ENCODE data around the gene KY. TPM values are rescaled to one million over a fixed set of nuclear protein-coding genes. Genes with fewer than 3 reads are reported as not detected.

KY gene
- total RNA-seq, 2 experiments from 2014 or later = not detected

- intact Hi-C loops (cut with micrococcal nuclease; ENCODE audit: unreplicated experiment) = no loop called here
- TF ChIP-seq CTCF (conservative IDR thresholded peaks at IDR 0.05; ENCODE audit: low read length) (no peak), EZH2phosphoT487 (IDR thresholded peaks at IDR 0.05; ENCODE audit: borderline replicate concordance, low read depth, low read length) (no peak)
- no peak overlapping the region for H3K27ac ChIP-seq (ENCODE audit: low read depth, low read length, poor library complexity, severe bottlenecking)
- no peak overlapping the region for H3K4me3 ChIP-seq (ENCODE audit: low read depth, low read length, poor library complexity, severe bottlenecking)
- ChIA-PET CTCF (ENCODE audit: unreplicated experiment) (no interaction called here), POLR2A (no interaction called here)
- BruUV-seq (replicated peaks) = no TSS peak
- no peak overlapping the region for H2AFZ ChIP-seq (ENCODE audit: low read length)
- no peaks in the 10 kb centered on the region for H3K36me3 ChIP-seq (ENCODE audit: insufficient read depth, low read length)
- no peak overlapping the region for H3K4me2 ChIP-seq (ENCODE audit: low read length)
- no peak for DNase-seq (ENCODE audit: low spot score)
- no peaks in the 10 kb centered on the region for H3K4me1 ChIP-seq (ENCODE audit: insufficient read depth, low read length, poor library complexity, severe bottlenecking)
- H3K9me2 ChIP-seq (ENCODE audit: insufficient read depth, low read length) = no peaks in the 10 kb centered on the region
- H3K9me3 ChIP-seq (ENCODE audit: low read length) = no peaks in the 10 kb centered on the region
- H3K79me2 ChIP-seq (ENCODE audit: insufficient read depth, low read depth, low read length) = no peaks in the 10 kb centered on the region
- no peaks in the 10 kb centered on the region for H4K20me1 ChIP-seq (ENCODE audit: insufficient read depth, low read length)
These were observed 7.7 kb upstream of the KY start for GRCh38 chr3:134658555-134658954.

DNA sequence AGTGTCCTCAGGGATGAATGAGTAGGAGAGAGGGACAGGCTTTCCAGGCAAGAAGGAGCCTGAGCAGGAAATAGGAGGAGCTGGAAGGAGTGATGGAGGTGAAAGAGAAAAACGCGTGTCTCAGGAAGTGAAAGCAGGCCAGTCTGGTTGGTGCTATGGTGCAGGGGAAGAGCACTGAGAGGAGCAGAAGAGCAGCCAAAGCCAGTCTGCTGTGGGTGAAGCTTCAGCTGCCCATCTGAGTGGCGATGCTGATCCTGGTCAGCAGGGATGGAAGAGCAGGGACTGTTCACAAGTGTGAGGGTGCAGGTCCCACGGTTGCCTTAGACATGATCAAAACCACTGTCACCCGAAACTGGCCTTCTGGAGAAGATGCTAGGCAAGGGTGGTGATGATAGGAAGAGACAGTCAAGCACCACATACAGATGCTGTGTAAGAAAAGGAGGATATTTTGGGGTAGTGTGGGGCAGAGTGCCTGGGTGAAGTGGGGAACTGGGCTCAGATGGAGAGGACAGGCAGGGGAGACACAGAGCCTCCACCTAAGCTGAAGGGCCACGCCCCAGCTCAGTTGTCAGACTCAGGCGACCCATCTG lies 5.5 kb upstream of the KY start:
- Histone ChIP-seq H3K9me2 (ENCODE audit: insufficient read depth, low read length) (no peaks in the 10 kb centered on the region), H2AFZ (ENCODE audit: low read length) (no peak overlapping the region), H3K79me2 (ENCODE audit: insufficient read depth, low read depth, low read length) (no peaks in the 10 kb centered on the region), H3K27ac (ENCODE audit: low read depth, low read length, poor library complexity, severe bottlenecking) (no peak overlapping the region), H3K4me1 (ENCODE audit: insufficient read depth, low read length, poor library complexity, severe bottlenecking) (no peaks in the 10 kb centered on the region), H3K4me3 (ENCODE audit: low read depth, low read length, poor library complexity, severe bottlenecking) (no peak overlapping the region), H3K36me3 (ENCODE audit: insufficient read depth, low read length) (no peaks in the 10 kb centered on the region), H3K9me3 (ENCODE audit: low read length) (no peaks in the 10 kb centered on the region), H3K4me2 (ENCODE audit: low read length) (no peak overlapping the region), H4K20me1 (ENCODE audit: insufficient read depth, low read length) (no peaks in the 10 kb centered on the region)
- ChIA-PET CTCF (ENCODE audit: unreplicated experiment) (no interaction called here), POLR2A (no interaction called here)
- DNase-seq (ENCODE audit: low spot score) = no peak
- no TSS peak for BruUV-seq (replicated peaks)
- no peak for TF ChIP-seq CTCF (conservative IDR thresholded peaks at IDR 0.05; ENCODE audit: low read length)
- TF ChIP-seq EZH2phosphoT487 (IDR thresholded peaks at IDR 0.05; ENCODE audit: borderline replicate concordance, low read depth, low read length) = no peak
- intact Hi-C loops (cut with micrococcal nuclease; ENCODE audit: unreplicated experiment) = no loop called here

- H3K4me1 ChIP-seq (ENCODE audit: insufficient read depth, low read length, poor library complexity, severe bottlenecking) = no peaks in the 10 kb centered on the region
- H2AFZ ChIP-seq (ENCODE audit: low read length) = no peak overlapping the region
- H3K79me2 ChIP-seq (ENCODE audit: insufficient read depth, low read depth, low read length) = no peaks in the 10 kb centered on the region
- CTCF ChIA-PET (ENCODE audit: unreplicated experiment) = no interaction called here
- no peak overlapping the region for H3K27ac ChIP-seq (ENCODE audit: low read depth, low read length, poor library complexity, severe bottlenecking)
- no peak for DNase-seq (ENCODE audit: low spot score)
- BruUV-seq (replicated peaks) = no TSS peak
- no peaks in the 10 kb centered on the region for H3K9me3 ChIP-seq (ENCODE audit: low read length)
- no peak overlapping the region for H3K4me3 ChIP-seq (ENCODE audit: low read depth, low read length, poor library complexity, severe bottlenecking)
- TF ChIP-seq EZH2phosphoT487 (IDR thresholded peaks at IDR 0.05; ENCODE audit: borderline replicate concordance, low read depth, low read length) (no peak), CTCF (conservative IDR thresholded peaks at IDR 0.05; ENCODE audit: low read length) (no peak)
- no peaks in the 10 kb centered on the region for H3K36me3 ChIP-seq (ENCODE audit: insufficient read depth, low read length)
- no peak overlapping the region for H3K4me2 ChIP-seq (ENCODE audit: low read length)
- intact Hi-C loops (cut with micrococcal nuclease; ENCODE audit: unreplicated experiment) = no loop called here
- POLR2A ChIA-PET = no interaction called here
- no peaks in the 10 kb centered on the region for H4K20me1 ChIP-seq (ENCODE audit: insufficient read depth, low read length)
- no peaks in the 10 kb centered on the region for H3K9me2 ChIP-seq (ENCODE audit: insufficient read depth, low read length)
These were observed 4.9 kb upstream of the KY start for GRCh38 chr3:134655706-134656105.

Data from OCI-LY7 (cell line).